A673 (cell line): Measurements from ENCODE around the gene IFT25. TPM values are rescaled to one million over a fixed set of nuclear protein-coding genes. Genes with fewer than 3 reads are reported as not detected.

Experiments
- BruUV-seq: library from RNA; stranded (reverse); fragments of 400-500 nt; replicated peaks from 2 replicates; lab custom pipeline; 2021; lab: Mats Ljungman, UMichigan
- CTCF ChIA-PET: fragments of 300-600 bp; sonication (Branson Sonifier 250); formaldehyde crosslinking; loops from one replicate; lab custom pipeline; 2022; ENCODE audit warnings: antibody characterized with exemption; lab: Charles Lee
- POLR2A ChIA-PET: fragments of 300-600 bp; sonication (Branson Sonifier 250); formaldehyde crosslinking; loops from one replicate; lab custom pipeline; 2022; ENCODE audit warnings: antibody characterized with exemption; ENCODE audit not compliant: low non-redundant PET; lab: Charles Lee
- DNase-seq: peaks from one replicate; pipeline ENCODE4 v3.0.0-alpha.2; 2015; ENCODE audit warnings: low spot score
- H3K27ac ChIP-seq: fragments of 200-600 bp; sonication (generic); 2 replicates; pipeline ENCODE4 v1.5.1; 2016; ENCODE audit warnings: mixed run types, low read depth, mild to moderate bottlenecking, mixed read lengths, antibody characterized with exemption, low read length; ENCODE audit not compliant: poor library complexity, severe bottlenecking
- H3K27me3 ChIP-seq: fragments of 200-600 bp; sonication (generic); replicated peaks from 2 replicates; pipeline ENCODE4 v1.6.1; 2017; ENCODE audit warnings: mixed run types, low read depth, mild to moderate bottlenecking, mixed read lengths, antibody characterized with exemption, low read length; ENCODE audit not compliant: insufficient read depth, poor library complexity
- H3K36me3 ChIP-seq: fragments of 200-600 bp; sonication (generic); 2 replicates; pipeline ENCODE4 v1.6.1; 2016; ENCODE audit warnings: mixed run types, mild to moderate bottlenecking, mixed read lengths, antibody characterized with exemption, low read length; ENCODE audit not compliant: insufficient read depth, poor library complexity, severe bottlenecking
- H3K4me1 ChIP-seq: fragments of 200-600 bp; sonication (generic); 2 replicates; pipeline ENCODE4 v1.6.1; 2017; ENCODE audit warnings: mixed run types, mild to moderate bottlenecking, mixed read lengths, antibody characterized with exemption, low read length; ENCODE audit not compliant: insufficient read depth, poor library complexity, severe bottlenecking
- H3K4me3 ChIP-seq: fragments of 200-600 bp; sonication (generic); 2 replicates; pipeline ENCODE4 v1.5.1; 2016; ENCODE audit warnings: low read depth, mixed run types, mild to moderate bottlenecking, mixed read lengths, low read length; ENCODE audit not compliant: poor library complexity, severe bottlenecking
- H3K9me3 ChIP-seq: fragments of 200-600 bp; sonication (generic); 2 replicates; pipeline ENCODE4 v1.6.1; 2016; ENCODE audit warnings: mixed run types, low read depth, mild to moderate bottlenecking, mixed read lengths, antibody characterized with exemption, low read length; ENCODE audit not compliant: poor library complexity, severe bottlenecking
- EZH2 ChIP-seq: fragments of 200-600 bp; sonication (generic); IDR thresholded peaks from 2 replicates; pipeline ENCODE4 v1.6.1; 2017; ENCODE audit warnings: borderline replicate concordance, low read depth, mild to moderate bottlenecking, mixed read lengths, antibody characterized with exemption, low read length; ENCODE audit not compliant: poor library complexity, severe bottlenecking
- intact Hi-C: fragments of 100-400 bp; cut with micrococcal nuclease; formaldehyde crosslinking; loops from one replicate; pipeline ENCODE4 v1.10.0; 2022; ENCODE audit not compliant: unreplicated experiment
- total RNA-seq: library from RNA; stranded (reverse); gene quantifications from 2 replicates; pipeline ENCODE4 v1.2.3, GENCODE V29; 2021
- TF ChIP-seq, protein P1 (sequence below): fragments of 300-800, 200-600 bp; sonication (generic); conservative IDR thresholded peaks from 2 replicates; pipeline ENCODE4 v1.5.1; 2017; ENCODE audit warnings: low read depth, mild to moderate bottlenecking, antibody characterized with exemption, low read length, moderate library complexity, mixed read lengths

Gene IFT25
- total RNA-seq, 1 experiment from 2014 or later: 41.0 TPM

GRCh38 chr1:53894644-53895043 lies 50.9 kb downstream of the IFT25 start:
- BruUV-seq: no TSS peak
- H3K4me1 ChIP-seq: no peaks in the 10 kb centered on the region
- CTCF ChIA-PET: no interaction called here
- TF ChIP-seq EZH2: no peak
- TF ChIP-seq, protein P1, sequence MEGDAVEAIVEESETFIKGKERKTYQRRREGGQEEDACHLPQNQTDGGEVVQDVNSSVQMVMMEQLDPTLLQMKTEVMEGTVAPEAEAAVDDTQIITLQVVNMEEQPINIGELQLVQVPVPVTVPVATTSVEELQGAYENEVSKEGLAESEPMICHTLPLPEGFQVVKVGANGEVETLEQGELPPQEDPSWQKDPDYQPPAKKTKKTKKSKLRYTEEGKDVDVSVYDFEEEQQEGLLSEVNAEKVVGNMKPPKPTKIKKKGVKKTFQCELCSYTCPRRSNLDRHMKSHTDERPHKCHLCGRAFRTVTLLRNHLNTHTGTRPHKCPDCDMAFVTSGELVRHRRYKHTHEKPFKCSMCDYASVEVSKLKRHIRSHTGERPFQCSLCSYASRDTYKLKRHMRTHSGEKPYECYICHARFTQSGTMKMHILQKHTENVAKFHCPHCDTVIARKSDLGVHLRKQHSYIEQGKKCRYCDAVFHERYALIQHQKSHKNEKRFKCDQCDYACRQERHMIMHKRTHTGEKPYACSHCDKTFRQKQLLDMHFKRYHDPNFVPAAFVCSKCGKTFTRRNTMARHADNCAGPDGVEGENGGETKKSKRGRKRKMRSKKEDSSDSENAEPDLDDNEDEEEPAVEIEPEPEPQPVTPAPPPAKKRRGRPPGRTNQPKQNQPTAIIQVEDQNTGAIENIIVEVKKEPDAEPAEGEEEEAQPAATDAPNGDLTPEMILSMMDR: no peak
- intact Hi-C loops: no loop called here
- no peaks in the 10 kb centered on the region for H3K9me3 ChIP-seq
- no peak overlapping the region for H3K4me3 ChIP-seq
- no peaks in the 10 kb centered on the region for H3K36me3 ChIP-seq
- DNase-seq: no peak
- H3K27me3 ChIP-seq: no peaks in the 10 kb centered on the region
- POLR2A ChIA-PET: no interaction called here
- H3K27ac ChIP-seq: no peak overlapping the region

- intact Hi-C loops: no loop called here
- no peak within 1 kb of the TSS for H3K27ac ChIP-seq
- no peak for TF ChIP-seq EZH2
- TF ChIP-seq, protein P1: no peak
- H3K4me3 ChIP-seq: no peak within 1 kb of the TSS
- no peak for DNase-seq
- no peaks in the 10 kb centered on the region for H3K36me3 ChIP-seq
- no peaks in the 10 kb centered on the region for H3K4me1 ChIP-seq
- H3K9me3 ChIP-seq: no peaks in the 10 kb centered on the region
- BruUV-seq: no TSS peak
- CTCF ChIA-PET: no interaction called here
- no peaks in the 10 kb centered on the region for H3K27me3 ChIP-seq
- POLR2A ChIA-PET: no interaction called here
Observed at GRCh38 chr1:53893999-53894636, 51.4 kb downstream of the IFT25 start, which contains the start of gene DIO1. DIO1 (plus strand) TSS chr1:53894187; CDS start chr1:53894211, 24 bp downstream.

- no peaks in the 10 kb centered on the region for H3K9me3 ChIP-seq
- no peak overlapping the region for H3K27ac ChIP-seq
- no peak for DNase-seq
- TF ChIP-seq, protein P1: no peak
- TF ChIP-seq EZH2: no peak
- H3K36me3 ChIP-seq: no peaks in the 10 kb centered on the region
- BruUV-seq: no TSS peak
- POLR2A ChIA-PET: no interaction called here
- CTCF ChIA-PET: no interaction called here
- no peaks in the 10 kb centered on the region for H3K27me3 ChIP-seq
- H3K4me1 ChIP-seq: no peaks in the 10 kb centered on the region
- no peak overlapping the region for H3K4me3 ChIP-seq
- intact Hi-C loops: no loop called here
Observed at GRCh38 chr1:53892911-53893310, 52.6 kb downstream of the IFT25 start.
